ENCODE measurements around the gene ATP8A2. TPM values are rescaled to one million over a fixed set of nuclear protein-coding genes. Genes with fewer than 3 reads are reported as not detected.

Gene ATP8A2
- total RNA-seq, 1 donor from 2014 or later = 47.3 TPM

DNA sequence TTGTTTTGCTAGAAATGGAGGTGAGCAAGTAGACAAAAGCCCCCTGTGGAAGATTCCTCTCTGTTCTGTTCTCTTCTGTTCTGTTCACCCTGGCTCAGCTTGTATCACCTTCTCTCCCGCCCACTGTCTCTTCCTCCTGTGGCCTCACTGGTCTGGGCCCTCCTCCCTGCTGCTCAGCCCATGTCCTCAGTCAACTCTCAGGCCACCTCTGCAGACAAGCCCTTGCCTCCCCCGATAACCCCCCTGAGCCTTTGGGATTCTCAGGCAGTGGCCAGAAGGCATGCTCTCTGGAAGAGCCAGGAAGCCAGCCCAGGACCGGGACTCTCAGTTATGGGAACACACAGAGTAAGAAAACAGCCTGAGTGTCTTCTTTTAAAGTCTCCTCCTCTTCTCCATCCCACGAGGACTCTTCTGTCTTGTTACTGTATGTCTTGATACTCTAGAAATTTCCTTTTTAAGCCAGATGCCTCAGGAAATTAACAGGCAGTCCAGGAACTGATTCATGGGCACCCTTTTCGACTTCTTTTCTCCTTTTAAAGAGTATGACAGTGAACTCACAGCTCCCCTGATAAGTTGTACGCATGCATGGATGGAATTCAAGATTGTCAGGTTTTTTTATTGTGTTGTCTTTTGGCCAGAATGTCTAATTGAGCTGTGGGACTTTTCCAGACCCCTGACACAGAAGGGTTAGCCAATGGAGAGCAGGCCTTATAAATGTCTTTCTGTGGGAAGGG is 646.3 kb downstream of the ATP8A2 start:
- no peak for DNase-seq

DNA sequence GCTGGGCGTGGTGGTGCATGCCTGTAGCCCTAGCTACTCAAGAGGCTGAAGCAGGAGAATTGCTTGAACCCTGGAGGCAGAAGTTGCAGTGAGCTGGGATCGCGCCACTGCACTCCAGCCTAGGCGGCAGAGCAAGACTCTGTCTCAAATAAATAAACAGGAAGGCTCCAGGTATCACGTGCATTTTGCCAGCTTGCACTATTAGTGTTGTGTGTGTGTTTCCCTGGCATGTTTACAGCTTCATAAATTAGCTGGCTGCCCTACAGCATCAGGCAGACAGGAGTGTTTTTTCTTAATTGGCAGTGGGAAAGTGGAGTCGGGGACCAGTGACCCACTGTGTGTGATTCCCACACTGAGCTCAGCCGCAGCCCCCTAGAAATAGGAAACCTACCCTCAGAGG is 647.5 kb downstream of the ATP8A2 start:
- no peak for DNase-seq

DNA sequence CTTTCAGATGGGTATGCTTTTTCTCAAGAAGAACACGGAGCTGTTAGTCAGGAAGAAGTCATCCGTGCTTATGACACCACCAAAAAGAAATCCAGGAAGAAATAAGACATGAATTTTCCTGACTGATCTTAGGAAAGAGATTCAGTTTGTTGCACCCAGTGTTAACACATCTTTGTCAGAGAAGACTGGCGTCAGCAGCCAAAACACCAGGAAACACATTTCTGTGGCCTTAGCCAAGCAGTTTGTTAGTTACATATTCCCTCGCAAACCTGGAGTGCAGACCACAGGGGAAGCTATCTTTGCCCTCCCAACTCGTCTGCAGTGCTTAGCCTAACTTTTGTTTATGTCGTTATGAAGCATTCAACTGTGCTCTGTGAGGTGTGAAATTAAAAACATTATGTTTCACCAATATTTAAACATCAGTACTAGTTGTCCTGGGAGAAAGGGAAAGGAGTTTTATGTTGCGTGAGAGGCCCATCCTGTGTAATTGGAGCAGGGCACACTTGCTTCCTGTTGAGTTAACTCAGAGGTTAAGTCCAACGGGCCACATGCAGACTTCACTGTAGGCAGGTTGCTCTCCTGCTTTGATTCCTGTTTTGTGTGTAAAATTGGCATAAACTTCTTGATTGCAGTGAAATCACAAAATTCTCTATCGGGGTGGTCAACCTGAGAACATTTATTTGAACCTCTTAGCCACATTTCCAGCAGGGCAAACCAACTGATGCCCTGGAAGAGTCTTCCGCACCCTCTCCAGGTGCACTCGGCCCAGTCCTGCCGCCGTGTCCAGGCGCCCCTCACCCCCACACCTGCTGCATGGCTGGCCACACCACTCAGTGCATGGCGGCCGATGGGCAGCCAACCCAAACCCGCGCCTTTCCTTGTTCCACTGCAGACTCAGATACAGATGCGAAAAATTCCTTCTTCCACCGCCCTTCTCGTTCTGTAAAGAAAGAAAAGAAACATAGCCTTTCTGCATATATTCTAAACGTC is 648.4 kb downstream of the ATP8A2 start:
- DNase-seq = no peak

DNA sequence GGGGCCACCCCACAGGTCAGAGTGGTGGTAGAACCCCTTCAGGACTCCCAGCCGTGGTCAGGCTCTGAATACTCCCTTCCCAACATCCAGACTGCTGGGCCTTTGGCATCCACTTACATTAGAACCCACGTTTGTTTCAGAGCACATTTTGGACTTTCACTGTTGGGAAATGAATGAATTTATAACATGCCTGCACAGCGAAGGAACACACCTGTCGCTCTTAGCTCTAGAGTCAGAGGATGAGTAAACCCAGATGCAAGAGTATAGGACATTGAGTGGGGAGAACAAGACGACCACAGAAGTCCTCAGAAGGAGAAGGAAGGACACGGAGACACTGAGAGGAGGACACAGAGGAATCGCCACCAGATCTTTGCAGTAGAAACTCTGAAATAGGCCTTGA is 649.1 kb downstream of the ATP8A2 start:
- DNase-seq = no peak

DNA sequence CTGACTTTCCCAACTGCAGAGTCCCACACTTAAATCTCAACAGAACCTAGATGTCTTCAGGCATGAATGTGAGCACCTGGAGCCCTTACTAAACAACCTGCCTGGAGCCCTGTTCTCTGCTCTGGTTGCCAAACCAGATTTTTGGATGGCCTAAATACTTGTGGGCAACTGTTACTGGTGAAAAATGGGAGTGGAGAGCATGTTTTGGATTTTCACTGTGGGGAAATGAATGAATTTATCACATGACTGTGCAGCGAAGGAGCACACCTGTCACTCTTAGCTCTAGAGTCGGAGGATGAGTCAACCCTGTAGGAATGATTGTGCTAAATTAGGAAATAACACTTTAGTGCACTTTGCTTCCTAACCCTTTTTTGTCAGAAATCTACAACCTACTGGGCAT is 649.7 kb downstream of the ATP8A2 start:
- no peak for DNase-seq

DNA sequence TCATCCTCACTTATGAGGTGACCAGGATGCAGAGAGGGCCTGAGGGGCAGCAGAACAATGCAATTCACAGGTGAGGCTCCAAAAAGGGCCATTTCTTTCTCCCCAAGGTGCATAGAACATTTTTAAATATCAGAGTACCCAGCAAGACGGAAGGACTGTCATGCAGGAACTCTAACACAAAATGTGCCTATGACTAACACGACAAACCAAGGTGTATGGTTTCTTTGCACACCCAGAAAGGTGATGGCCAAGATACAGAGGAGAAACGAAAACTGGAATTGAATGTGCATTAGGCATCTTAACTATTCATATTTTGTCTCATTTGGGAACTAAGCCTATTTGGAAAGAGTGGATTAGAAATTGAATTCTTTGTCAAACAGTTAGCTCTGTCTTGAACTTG is 650.2 kb downstream of the ATP8A2 start:
- DNase-seq = no peak

DNA sequence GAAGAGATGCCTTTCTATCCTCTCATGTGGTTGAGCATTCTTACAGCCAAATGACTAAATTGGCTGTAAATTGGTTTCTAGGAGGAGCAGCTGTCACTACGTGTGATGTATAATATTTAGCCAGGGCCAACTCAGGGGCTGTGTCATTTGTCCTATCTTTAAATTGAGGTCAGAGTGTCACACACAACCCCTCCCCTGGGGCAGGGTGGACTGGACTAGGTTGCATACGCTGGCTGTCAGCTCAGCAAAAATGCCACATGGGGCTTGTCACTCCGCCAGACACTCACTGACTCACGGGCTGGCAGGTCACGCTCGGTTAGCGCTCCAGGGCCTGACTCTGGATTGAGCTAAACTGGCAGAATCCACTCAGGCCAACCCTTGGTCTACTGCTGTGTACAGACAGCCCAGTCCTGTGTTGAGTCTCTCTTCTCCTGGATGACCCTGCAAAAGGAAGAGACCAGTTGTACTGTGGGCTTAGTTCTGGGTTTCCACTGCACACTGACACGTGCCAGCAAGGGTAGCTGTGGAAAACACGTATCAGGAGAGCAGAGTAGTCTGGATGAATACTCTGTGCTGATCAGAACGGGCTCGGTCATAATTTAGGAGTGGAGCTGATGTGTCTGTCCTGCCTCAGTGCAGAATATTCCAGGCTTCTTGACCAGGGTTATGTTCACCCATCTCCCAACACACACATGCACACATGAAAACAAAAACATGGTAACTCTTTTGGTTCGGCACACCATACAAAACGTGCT is 650.9 kb downstream of the ATP8A2 start:
- no peak for DNase-seq

DNA sequence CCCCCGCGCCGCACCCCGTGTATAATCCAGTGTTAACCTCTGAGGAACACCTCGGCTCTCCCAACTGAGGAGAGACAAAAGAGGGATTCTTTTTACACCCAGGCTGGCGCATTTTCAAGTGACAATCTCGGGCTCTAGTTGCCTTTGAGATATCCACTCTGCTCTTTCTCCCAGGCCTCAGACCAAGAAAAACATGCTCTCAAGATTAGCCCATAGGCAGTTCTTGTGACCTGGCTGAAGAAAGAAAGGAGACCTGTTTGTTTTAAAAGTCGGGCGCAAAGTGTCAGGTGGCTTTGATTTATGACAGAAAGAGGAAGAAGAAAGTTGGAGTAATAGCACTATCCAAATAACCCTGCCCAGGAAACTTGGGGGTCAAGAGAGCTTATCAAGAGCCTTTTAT is 652.8 kb downstream of the ATP8A2 start:
- no peak for DNase-seq

DNA sequence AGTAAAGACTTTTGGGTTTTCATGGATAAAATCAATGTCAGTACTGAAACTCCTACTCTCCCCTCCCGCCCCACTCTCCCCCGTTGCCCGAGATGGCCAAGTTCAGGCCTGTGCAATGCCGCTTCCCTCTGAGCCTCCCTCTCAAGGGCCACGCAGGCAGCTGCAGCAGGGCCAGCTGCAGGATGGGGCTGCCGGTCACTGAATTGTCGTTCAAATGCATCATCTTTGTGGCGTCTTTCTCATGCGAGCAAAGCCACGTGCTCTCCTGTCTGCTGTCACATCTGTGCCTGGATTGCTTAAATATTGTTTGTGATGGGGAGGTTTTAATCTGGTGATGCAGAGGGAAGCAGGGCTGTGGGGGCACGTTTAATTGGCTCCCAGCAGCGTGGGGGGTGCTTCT is 653.4 kb downstream of the ATP8A2 start:
- no peak for DNase-seq

DNA sequence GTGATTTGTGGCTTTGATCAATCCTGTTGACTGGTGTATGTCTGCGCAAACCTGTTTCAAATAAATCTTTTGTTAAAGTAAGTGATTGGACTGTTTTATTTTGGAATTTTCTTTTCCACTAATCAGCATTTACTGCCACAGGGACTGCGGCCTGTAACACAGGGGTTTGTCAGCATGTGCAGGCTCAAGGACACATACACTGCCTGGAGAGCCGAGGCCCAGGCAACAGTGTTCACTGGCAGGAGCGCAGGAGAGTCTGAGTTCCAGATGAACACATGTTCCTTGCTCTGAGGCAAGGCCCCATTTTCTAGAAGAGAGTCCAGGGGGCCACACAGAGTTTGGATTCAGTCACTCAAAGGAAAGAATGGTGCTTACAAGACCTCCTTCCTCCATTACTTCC is 654.0 kb downstream of the ATP8A2 start:
- DNase-seq = no peak

DNA sequence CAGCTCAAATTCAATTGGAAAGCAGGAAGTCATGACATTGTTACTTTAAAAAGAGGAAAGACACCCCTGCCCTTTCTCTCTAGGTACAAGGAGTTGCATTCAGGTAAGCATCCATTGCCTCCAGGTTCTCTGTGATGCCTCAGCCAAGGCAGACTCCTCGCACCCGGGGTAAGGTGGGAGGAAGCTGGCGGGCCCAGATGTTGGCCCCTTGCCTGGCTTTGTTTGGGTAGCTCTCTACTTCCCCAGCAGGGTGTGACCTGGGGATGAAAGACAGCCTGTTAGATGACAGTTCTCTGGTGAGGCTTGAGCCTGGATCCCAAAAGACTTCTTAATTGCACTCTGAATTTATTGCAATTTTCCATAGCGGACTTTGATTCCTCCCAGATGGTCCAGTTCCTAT is 654.4 kb downstream of the ATP8A2 start:
- DNase-seq = no peak

DNA sequence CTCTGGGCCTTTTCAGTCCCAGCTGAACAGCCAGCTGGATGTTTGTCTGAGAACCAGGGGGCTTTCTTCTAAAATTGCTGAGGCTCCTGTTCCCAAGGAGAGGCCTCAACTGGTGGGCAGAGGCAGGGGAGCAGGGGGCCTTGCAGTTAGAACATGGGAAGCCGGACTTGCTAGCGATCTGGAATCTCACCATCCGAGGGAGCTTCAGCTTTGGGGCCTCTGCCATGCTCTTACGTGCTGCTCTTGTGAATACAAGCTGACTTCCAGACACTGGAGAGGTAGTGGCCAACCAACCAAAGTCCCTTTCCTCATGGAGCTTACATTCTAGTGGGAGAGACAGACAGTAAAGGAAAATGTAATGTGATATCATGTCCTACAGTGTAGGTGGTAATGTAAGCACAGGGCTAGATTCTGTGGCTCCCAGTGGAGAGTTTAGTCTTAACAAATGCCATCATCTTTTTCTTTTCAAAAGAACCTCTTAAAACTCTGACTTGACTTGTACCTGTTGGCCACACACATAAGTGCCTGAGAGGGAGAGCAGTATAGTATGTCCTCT is 657.9 kb downstream of the ATP8A2 start:
- DNase-seq = no peak

DNA sequence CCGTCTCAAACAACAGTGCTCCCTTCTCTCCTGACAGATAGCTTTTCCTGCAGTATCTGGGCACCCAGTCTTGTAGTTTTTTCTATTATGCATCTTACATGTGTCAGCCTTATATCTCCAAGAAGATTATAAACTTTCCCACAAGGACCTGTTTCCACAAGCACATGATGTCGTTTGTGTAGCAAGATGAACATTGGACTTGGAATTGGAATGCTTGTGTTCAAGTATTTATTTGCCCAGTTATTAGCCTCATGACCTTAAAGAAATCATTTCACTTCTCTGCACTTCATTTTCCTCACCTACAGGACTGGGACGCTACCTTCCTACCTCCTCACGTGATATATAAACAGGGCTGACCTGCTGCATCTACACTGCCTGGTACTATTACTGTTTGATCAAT is 658.6 kb downstream of the ATP8A2 start:
- DNase-seq = no peak

DNA sequence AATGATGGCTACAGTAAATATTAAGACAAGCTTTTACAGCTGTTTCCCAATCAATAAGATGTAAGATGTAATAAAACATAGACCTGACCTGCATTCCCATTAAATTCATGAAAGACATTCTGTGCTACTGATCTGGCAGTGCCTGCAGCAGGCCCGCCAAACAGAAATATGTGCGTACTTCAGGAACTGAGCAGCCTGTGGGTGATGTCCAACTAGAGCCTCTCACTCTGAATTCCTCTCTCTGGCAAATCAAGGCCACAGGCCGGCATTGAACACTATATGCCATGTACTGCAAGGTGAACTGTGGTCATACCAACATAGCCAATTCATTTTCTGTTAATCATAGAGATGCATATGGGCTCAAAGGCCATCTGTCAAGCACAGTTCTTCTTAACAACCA is 662.2 kb downstream of the ATP8A2 start:
- no peak for DNase-seq

DNA sequence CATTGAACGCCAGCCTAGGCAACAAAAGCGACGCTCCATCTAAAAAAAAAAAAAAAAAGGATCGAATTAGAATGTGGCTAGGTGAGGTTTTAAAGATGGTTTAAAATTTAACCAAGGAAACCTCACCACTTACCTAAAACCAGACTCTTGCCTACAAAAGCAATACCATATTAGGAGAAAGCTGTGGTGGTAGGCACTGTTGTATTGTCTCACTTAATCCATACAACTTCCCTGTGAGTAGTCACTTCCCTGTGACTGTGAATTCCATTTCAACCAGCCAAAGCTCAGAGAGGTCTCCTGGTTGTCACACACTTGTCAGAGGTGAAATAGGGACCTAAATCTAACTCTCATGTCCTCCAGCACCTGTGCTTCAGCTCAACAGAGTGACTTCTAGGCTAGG is 664.6 kb downstream of the ATP8A2 start:
- no peak for DNase-seq

DNA sequence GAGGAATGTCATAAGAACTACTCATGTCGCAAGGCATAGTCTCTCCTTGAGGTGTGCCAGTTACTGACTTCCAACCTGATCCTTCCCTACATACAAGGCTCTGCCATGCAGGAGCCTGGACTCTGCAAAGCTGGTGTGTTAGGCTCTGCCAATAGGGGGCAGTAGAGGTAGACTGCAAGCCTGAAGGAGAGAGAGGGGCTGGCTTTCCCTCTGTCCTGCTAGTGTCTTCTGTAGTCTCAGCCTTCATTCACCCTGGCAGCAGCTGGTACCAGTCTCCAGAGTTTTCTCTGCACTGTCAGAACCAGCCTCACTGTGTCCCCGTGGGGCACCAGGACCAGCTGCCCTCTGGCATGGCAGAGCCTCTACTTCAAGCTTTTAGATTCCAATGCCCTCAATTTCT is 665.5 kb downstream of the ATP8A2 start:
- DNase-seq = no peak

DNA sequence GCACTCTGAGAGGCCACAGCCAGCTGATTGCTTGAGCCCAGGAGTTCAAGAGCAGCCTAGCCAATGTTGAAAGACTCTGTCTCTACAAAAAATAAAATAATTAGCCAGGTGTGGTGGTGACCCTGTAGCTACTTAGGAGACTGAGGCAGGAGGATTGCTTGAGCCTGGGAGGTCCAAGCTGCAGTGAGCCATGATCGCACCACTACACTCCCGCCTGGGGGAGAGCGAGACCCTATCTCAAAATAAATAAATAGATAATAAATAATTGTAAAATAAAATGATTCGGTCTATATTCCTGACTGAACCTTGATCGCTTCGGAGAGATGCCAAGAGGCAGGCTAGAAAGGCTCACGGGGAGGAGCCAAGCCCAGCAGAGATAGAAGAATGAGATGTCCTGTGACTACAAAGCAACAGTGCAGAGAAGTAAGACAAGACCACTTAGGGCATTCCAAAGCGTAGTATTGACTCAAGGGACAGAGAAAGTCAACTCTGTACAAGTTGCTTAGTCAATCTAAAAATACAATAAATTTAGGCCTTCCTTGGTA is 667.2 kb downstream of the ATP8A2 start:
- DNase-seq = no peak

DNA sequence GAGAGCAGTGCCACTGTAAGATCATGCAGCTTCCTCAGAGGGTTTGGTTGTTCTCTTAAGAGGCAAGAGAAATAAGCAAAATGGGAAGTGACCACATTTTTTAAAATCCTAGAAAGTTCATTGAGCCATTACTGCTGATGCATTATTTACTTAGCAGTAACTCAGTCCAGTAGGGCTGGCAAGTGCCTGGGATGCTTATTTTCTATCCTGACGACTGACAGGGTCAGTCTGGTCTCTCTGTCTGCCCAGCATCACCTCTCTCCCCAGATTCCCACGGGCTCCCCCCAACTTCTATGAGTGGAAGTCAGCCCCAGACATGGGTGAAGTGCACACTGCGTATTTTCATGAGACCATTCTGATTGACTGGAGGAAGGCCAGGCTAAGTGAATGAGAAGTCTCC is 669.7 kb downstream of the ATP8A2 start:
- DNase-seq = no peak

DNA sequence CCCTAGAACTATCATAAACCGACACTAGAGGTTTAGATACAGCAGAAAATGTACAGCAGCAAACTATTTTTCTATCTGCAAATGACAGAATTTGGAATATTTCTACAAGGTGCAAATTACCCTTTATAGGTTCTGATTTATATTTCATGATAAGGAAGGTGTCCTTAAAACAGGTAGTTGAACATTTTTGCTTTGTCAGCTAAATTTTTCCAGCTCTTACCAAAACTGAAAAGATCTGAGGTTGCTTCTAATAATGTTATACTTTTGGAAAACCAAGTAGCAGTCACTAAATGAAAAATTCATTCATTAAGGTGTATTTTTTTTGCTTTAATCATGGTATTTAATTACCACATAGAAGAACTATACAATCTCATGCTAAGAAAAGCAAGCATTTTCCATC is 671.0 kb downstream of the ATP8A2 start:
- no peak for DNase-seq

DNA sequence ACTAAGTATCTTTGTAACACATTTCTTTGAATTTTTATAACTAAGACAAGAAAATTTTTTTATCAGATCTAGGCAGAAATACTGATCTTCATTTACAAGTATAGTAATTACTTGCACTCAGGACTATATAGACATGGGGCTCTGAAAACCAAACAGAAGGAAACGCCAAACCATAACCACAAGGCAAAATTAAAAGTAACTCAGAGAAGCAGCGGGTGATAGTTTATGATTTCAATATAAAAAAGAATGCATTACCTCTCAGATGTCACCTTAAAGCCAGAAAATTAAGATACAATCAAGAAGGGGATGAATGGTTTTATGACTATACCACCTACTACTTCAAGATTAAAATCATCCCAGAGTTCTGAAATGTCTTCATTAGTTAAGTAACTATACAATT is 673.4 kb downstream of the ATP8A2 start:
- no peak for DNase-seq

DNA sequence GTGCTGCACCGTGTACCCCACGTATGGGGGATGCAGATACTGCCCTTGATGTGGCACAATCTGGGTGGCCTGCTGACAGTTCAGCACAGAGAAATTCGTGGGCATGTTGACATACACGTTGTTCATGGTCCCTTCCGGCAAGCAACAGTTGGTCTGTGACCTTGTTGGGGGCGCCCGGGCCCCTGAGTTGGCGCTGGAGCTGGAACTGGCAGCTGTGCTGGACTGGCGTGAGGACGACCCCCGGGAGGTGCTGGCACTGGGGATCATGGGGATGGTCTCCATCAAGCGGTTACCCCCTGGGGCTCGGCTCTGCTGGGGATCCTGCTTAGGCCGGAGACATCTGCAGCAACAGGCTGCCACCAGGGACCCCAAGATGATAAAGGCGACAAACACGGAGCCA is 674.9 kb downstream of the ATP8A2 start:
- DNase-seq = no peak

DNA sequence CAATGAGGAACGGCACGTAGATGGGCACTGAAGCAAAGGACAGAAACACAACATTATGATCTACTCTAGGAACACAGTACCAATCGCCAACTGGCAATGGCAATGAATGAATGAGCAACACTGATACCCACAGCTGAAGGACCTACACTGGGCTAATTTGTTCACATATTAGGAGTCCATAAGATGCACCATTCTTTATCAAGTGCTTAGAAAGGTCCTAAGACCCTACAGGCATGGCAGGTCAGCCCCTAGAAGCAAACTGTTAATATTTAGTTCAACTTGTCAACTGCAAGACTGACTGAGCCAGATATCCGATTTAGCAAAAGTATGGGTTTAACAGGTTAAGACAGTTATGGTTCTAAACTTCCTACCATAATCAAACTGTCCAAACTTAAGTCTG is 675.3 kb downstream of the ATP8A2 start:
- no peak for DNase-seq
